Left lung (tissue), 10 donors: ENCODE measurements around the gene NABP1. TPM values are rescaled to one million over a fixed set of nuclear protein-coding genes. Genes with fewer than 3 reads are reported as not detected.

ENCODE experiments used
- ATAC-seq: fragments of 200-7000 bp; cut with Tn5 transposase; one replicate; pipeline ENCODE4 v1.9.1; 2020; ENCODE audit warnings: moderate library complexity
- DNase-seq, 4 donors: peaks; one replicate each; pipeline ENCODE4 v3.0.0-alpha.2; 2013 to 2020
- H3K27ac ChIP-seq, 2 donors: fragments of 200-600 bp; sonication (generic) in 1 of 2; one replicate each; pipeline versions ENCODE4 v1.5.0 to v1.8.0; 2020 to 2021
- H3K27me3 ChIP-seq, 2 donors: fragments of 200-600 bp; sonication (generic) in 1 of 2; one replicate each; pipeline versions ENCODE4 v1.5.0 to v1.8.0; 2020 to 2021
- H3K36me3 ChIP-seq, 2 donors: fragments of 200-600 bp; sonication (generic) in 1 of 2; one replicate each; pipeline versions ENCODE4 v1.5.0 to v1.8.0; 2020 to 2021
- H3K4me1 ChIP-seq, 2 donors: fragments of 200-600 bp; one replicate each; pipeline ENCODE4 v1.8.0; 2021
- H3K4me3 ChIP-seq, 2 donors: fragments of 200-600 bp; sonication (generic) in 1 of 2; one replicate each; pipeline versions ENCODE4 v1.5.0 to v1.8.0; 2020 to 2021; ENCODE audit warnings: mild to moderate bottlenecking in 1 of 2
- H3K9me3 ChIP-seq, 2 donors: fragments of 200-600 bp; sonication (generic) in 1 of 2; one replicate each; pipeline versions ENCODE4 v1.5.0 to v1.8.0; 2020 to 2021
- CTCF ChIP-seq, 2 donors: fragments of 200-600 bp; sonication (generic) in 1 of 2; IDR thresholded peaks; one replicate each; pipeline versions ENCODE4 v1.5.0 to v1.8.0; 2021; ENCODE audit warnings: antibody characterized with exemption in 2 of 2
- intact Hi-C, 2 donors: fragments of 100-400 bp; cut with DNase I; formaldehyde crosslinking; loops; one replicate each; pipeline versions ENCODE4 v1.11.2 to v1.14.2; 2022
- polyA plus RNA-seq, 6 donors: library from polyadenylated mRNA; unstranded; fragments of 120-200 nt; gene quantifications; one replicate each; pipeline ENCODE4 v1.2.1, GENCODE V29; 2013; ENCODE audit not compliant: insufficient read length in 6 of 6
- total RNA-seq, 2 donors: library from RNA; stranded (reverse); fragmentation: NEBNext Ultra II Directional; extraction: Animal tissue kit (Norgen Biotek cat#: 25700); gene quantifications; one replicate each; pipeline ENCODE4 v1.2.1, GENCODE V29; 2021
- donor health status: DM: no; HTN: yes; CAD: no.
- donor health status: DM: no; HTN: no; CAD: no.

NABP1 gene
- total and polyA plus RNA-seq, 8 donors: 12.2 to 122 (median 17.0) TPM

GRCh38 chr2:191706791-191707190, 28.9 kb downstream of the NABP1 start:
- Histone ChIP-seq H3K27me3 (no peaks in the 10 kb centered on the region), H3K9me3 (no peaks in the 10 kb centered on the region), H3K4me3 (no peak overlapping the region), H3K4me1 (no peaks in the 10 kb centered on the region), H3K36me3 (no peaks in the 10 kb centered on the region), H3K27ac (no peak overlapping the region)
- DNase-seq (no peak), ATAC-seq (no peak)
- TF ChIP-seq CTCF (IDR thresholded peaks at IDR 0.05): no peak
- intact Hi-C loops: no loop called here

- no peak for ATAC-seq
Observed at GRCh38 chr2:191707542-191707941, 29.6 kb downstream of the NABP1 start.

GRCh38 chr2:191710411-191710900, 32.5 kb downstream of the NABP1 start:
- Histone ChIP-seq H3K27ac (no peak overlapping the region), H3K9me3 (no peaks in the 10 kb centered on the region), H3K36me3 (no peaks in the 10 kb centered on the region), H3K4me3 (no peak overlapping the region), H3K27me3 (no peaks in the 10 kb centered on the region), H3K4me1 (no peaks in the 10 kb centered on the region)
- ATAC-seq: no peak
- no peak for TF ChIP-seq CTCF (IDR thresholded peaks at IDR 0.05)
- intact Hi-C loops: no loop called here
- DNase-seq: no peak

More at GRCh38 chr2:191707542-191707941, 29.6 kb downstream of the NABP1 start:
- Histone ChIP-seq H3K9me3 (no peaks in the 10 kb centered on the region), H3K27me3 (no peaks in the 10 kb centered on the region), H3K36me3 (no peaks in the 10 kb centered on the region), H3K4me1 (no peaks in the 10 kb centered on the region), H3K4me3 (no peak overlapping the region), H3K27ac (no peak overlapping the region)
- no peak for DNase-seq
- intact Hi-C loops: no loop called here
- TF ChIP-seq CTCF (IDR thresholded peaks at IDR 0.05): no peak

- no peaks in the 10 kb centered on the region for H3K36me3 ChIP-seq
- DNase-seq: no peak
- H3K4me3 ChIP-seq: no peak overlapping the region
- intact Hi-C loops: no loop called here
- no peaks in the 10 kb centered on the region for H3K9me3 ChIP-seq
- no peaks in the 10 kb centered on the region for H3K4me1 ChIP-seq
- H3K27ac ChIP-seq: no peak overlapping the region
- H3K27me3 ChIP-seq: no peaks in the 10 kb centered on the region
- no peak for TF ChIP-seq CTCF (IDR thresholded peaks at IDR 0.05)
- ATAC-seq: no peak
Observed at GRCh38 chr2:191711621-191712020, 33.7 kb downstream of the NABP1 start.

GRCh38 chr2:191713837-191714236, 35.9 kb downstream of the NABP1 start:
- Histone ChIP-seq H3K4me1 (no peaks in the 10 kb centered on the region), H3K27me3 (no peaks in the 10 kb centered on the region), H3K27ac (no peak overlapping the region), H3K36me3 (no peaks in the 10 kb centered on the region), H3K9me3 (no peaks in the 10 kb centered on the region), H3K4me3 (no peak overlapping the region)
- intact Hi-C loops: no loop called here
- ATAC-seq (peak; percentile 85), DNase-seq (peak in 1 of 4 donors; percentile 64)
- peak in 1 of 2 donors; percentile 12 for TF ChIP-seq CTCF (IDR thresholded peaks at IDR 0.05)
